ENCODE results near the gene QKI. TPM values are rescaled to one million over a fixed set of nuclear protein-coding genes. Genes with fewer than 3 reads are reported as not detected.
A peak's percentile ranks its signal among the peaks of the same experiment; 100 is the strongest.

The QKI gene
- total and polyA plus RNA-seq, 2 of the 8 experiments (the other 6 are each of a cell fraction or from before 2014, with no cell fraction given): 181 to 183 TPM

- FAIRE-seq (no peak), DNase-seq (ENCODE audit: low read depth in 1 of 2, low spot score in 2 of 2) (no peak)
- H3K18ac ChIP-seq (ENCODE audit: extremely low read depth, low read length): no peak overlapping the region
- no peak overlapping the region for H3K9ac ChIP-seq (replicated peaks in 1 of 4; ENCODE audit: extremely low read depth in 1 of 4, low read depth in 3 of 4, low read length in 3 of 4)
- 88% methylated on average over 2 of the region's 2 CpGs; no CpG with 5 or more reads in 1 of the 2 experiments for WGBS, 2 experiments (ENCODE audit: extremely low coverage in 1 of 2, insufficient coverage in 1 of 2, insufficient read length in 1 of 2, insufficient replicate concordance in 2 of 2, low coverage in 1 of 2, low lambda C conversion rate in 2 of 2, missing lambda C conversion rate in 1 of 2)
- H4K20me1 ChIP-seq (replicated peaks in 1 of 2; ENCODE audit: control insufficient read depth in 1 of 2, insufficient read depth in 2 of 2, low read length in 2 of 2): peaks cover 13 to 17% of the 10 kb centered on the region in 2 experiments
- ChIA-PET CTCF (ENCODE audit: partially characterized antibody) (no interaction called here), POLR2A (ENCODE audit: partially characterized antibody) (no interaction called here)
- H2BK12ac ChIP-seq (ENCODE audit: low read depth, low read length): no peak overlapping the region
- H3K79me1 ChIP-seq (ENCODE audit: low read depth, low read length): no peaks in the 10 kb centered on the region; the same call in 1 of the 2 replicates
- H3K14ac ChIP-seq (ENCODE audit: insufficient read length): no peak overlapping the region
- peaks cover 23 to 100% of the 10 kb centered on the region in 2 experiments; a peak in 3 of 4 replicates for H3K79me2 ChIP-seq (ENCODE audit: control insufficient read depth in 1 of 2, insufficient read depth in 2 of 2, low read length in 2 of 2)
- H3K23ac ChIP-seq (ENCODE audit: insufficient read length): no peak overlapping the region
- H4K8ac ChIP-seq (ENCODE audit: extremely low read depth, insufficient read depth, low read length): no peak overlapping the region
- H3K27me3 ChIP-seq (replicated peaks in 1 of 4; ENCODE audit: control insufficient read depth in 3 of 4, extremely low read depth in 1 of 4, insufficient read depth in 3 of 4, low read length in 3 of 4): no peaks in the 10 kb centered on the region
- H3K27ac ChIP-seq (ENCODE audit: low read depth, low read length): no peak overlapping the region
- no peak overlapping the region for H3K4me3 ChIP-seq (ENCODE audit: extremely low read depth in 1 of 4, insufficient read depth in 2 of 4, low read depth in 3 of 4, low read length in 4 of 4)
- no peak overlapping the region for H2BK15ac ChIP-seq (ENCODE audit: low read length)
- no peak overlapping the region for H2AK5ac ChIP-seq (ENCODE audit: low read depth, low read length)
- no peaks in the 10 kb centered on the region for H3K9me3 ChIP-seq (ENCODE audit: insufficient read depth in 2 of 2, low read depth in 1 of 2, low read length in 1 of 2)
- H2BK5ac ChIP-seq (ENCODE audit: low read depth, low read length): no peak overlapping the region
- TF ChIP-seq CBX8 (IDR thresholded peaks at IDR 0.05; ENCODE audit: borderline replicate concordance, low read depth, low read length): no peak
- TF ChIP-seq NANOG (IDR thresholded peaks at IDR 0.05; ENCODE audit: insufficient read depth, low read depth, low read length, poor library complexity, severe bottlenecking): no peak
- peak; percentile 24 to 25; a peak in 3 of 4 replicates for TF ChIP-seq RAD21 (IDR thresholded peaks at IDR 0.05 in 1 of 2, conservative IDR thresholded peaks at IDR 0.05 in 1 of 2; ENCODE audit: low read depth in 2 of 2, low read length in 2 of 2)
- no peak overlapping the region for H3K4ac ChIP-seq (replicated peaks; ENCODE audit: insufficient read length, low read depth, low read length)
- no peaks in the 10 kb centered on the region for H3K36me3 ChIP-seq (ENCODE audit: control insufficient read depth in 2 of 4, insufficient read depth in 4 of 4, low read length in 3 of 4)
- H3K23me2 ChIP-seq (ENCODE audit: low read depth, low read length): no peaks in the 10 kb centered on the region
- H2AFZ ChIP-seq (ENCODE audit: low read length): no peak overlapping the region
- no peak overlapping the region for H4K91ac ChIP-seq (replicated peaks; ENCODE audit: insufficient read length, low read length)
- H3K4me2 ChIP-seq (ENCODE audit: insufficient read depth in 1 of 2, low read depth in 2 of 2, low read length in 2 of 2): no peak overlapping the region
- H3K4me1 ChIP-seq (replicated peaks in 1 of 4; ENCODE audit: control insufficient read depth in 3 of 4, insufficient read depth in 4 of 4, low read length in 3 of 4): peaks cover 0 to 3% (median 1%) of the 10 kb centered on the region in 4 experiments; a peak in 2 of 7 replicates
- H3K56ac ChIP-seq (replicated peaks; ENCODE audit: insufficient read length, low read depth, low read length): no peak overlapping the region
- H2BK20ac ChIP-seq (ENCODE audit: low read length): no peak overlapping the region
- no peak overlapping the region for H2BK120ac ChIP-seq (replicated peaks; ENCODE audit: low read depth, low read length)
- no peak overlapping the region for H4K5ac ChIP-seq (ENCODE audit: insufficient read length, low read depth, low read length)
Measured at GRCh38 chr6:163432300-163432699, 17.8 kb downstream of the QKI start.
